HG03342 (cell line): ENCODE measurements around the gene EIF2B1.

Source experiments
- ATAC-seq: cut with Tn5 transposase; IDR thresholded peaks from one replicate; pipeline ENCODE4 v1.9.1; 2021; ENCODE audit warnings: mild to moderate bottlenecking, moderate library complexity; ENCODE audit not compliant: unreplicated experiment

EIF2B1 gene

GRCh38 chr12:123633379-123634141 lies at the start of gene EIF2B1, which contains the start of gene GTF2H3:
TSS of gene EIF2B1 (minus strand) at chr12:123633686. CDS start at chr12:123633557, 129 bp downstream.
TSS of gene GTF2H3 (plus strand) at chr12:123633829. CDS start at chr12:123633860, 31 bp downstream.
- ATAC-seq, result peak; percentile 95

DNA sequence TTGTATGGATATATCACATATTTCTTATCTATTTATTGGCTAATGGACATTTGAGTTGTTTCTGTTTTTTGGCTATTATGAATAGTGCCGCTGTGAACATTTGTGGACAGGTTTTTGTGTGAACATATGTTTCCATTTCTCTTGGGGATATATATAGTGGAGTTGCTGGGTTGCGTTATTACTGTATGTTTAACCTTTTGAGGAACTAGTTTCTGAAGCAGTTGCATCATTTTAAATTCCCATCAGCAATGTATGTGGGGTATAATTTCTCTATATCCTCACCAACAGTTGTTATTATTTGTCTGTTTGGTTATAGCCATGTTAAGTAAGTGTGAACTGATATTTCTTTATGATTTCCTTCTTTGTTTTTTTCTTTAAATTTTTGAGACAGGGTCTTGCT lies 48.1 kb upstream of the EIF2B1 start:
- ATAC-seq, result no peak

- no peak for ATAC-seq
These were observed 45.5 kb upstream of the EIF2B1 start for GRCh38 chr12:123678981-123679380.

DNA sequence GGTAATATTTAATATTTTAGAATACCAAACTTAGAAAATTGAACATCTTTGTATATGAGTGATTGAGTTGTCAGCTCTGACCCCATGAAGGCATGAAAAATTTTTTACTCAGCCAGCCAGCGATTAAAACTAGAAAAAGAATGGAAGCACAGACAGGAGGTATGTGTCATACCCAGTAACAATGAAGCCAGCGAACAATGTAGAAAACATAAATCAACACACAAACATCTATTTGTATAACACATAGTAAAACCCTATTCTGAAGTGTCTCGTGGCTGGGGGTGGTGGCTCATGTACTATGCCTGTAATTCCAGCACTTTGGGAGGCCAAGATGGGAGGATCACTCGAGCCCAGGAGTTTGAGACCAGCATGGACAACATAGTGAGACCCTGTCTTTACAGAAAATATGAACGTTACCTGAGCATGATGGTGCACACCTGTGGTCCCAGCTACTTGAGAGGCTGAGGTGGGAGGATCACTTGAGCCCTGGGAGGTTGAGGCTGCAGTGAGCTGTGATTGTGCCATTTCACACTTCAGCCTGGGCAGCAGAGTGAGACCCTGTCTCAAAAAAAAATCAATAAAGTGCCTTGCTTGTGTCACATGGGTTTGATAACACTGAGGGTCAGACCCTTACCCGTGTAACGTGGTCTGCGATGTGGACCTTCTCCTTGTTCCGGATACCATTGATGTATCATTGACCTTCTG lies 43.3 kb upstream of the EIF2B1 start:
- no peak for ATAC-seq

- ATAC-seq, result no peak
These were observed 42.0 kb upstream of the EIF2B1 start for GRCh38 chr12:123675436-123675835.

- no peak for ATAC-seq
These were observed 38.4 kb upstream of the EIF2B1 start for GRCh38 chr12:123671876-123672275.

GRCh38 chr12:123670882-123671728 lies 37.6 kb upstream of the EIF2B1 start, which contains the start of gene TCTN2:
TSS of gene TCTN2 (plus strand) at chr12:123671113. CDS start at chr12:123671241, 128 bp downstream.
- ATAC-seq, result peak; percentile 99

- ATAC-seq, result no peak
These were observed 34.3 kb upstream of the EIF2B1 start for GRCh38 chr12:123667771-123668170.

DNA sequence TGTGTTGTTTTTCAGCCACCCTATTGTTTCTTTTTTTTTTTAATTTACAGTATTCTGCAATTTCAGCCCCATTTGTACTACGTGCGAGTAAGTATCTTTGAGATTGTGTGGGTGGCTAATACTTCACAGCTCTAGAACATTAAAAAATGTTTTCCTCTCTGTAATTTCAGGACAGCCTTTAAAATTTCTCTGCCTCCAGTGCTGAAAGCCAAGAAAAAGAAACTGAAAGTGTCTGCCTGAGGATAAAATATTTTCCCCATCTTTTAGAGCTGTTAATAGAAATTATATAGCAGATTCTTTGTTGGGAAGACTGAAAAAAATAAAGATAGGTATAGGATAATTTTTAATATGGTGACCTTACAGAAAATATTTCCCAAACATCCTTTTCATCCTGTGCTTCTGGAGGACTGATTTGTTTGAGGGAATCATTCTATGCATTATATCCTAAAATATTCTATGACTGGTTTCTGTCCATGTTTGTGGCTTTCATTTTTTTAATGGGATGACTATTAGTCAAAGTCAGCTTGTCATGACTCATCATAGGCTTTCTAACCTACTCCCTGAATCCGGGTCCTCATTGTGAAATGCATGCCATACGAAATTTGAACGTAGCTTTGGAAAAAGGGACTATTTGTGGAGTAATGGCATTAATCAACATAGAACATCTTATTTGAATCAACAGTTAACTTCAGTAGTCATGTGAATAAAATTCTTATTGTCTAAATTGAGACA lies 26.7 kb upstream of the EIF2B1 start:
- ATAC-seq, result no peak

DNA sequence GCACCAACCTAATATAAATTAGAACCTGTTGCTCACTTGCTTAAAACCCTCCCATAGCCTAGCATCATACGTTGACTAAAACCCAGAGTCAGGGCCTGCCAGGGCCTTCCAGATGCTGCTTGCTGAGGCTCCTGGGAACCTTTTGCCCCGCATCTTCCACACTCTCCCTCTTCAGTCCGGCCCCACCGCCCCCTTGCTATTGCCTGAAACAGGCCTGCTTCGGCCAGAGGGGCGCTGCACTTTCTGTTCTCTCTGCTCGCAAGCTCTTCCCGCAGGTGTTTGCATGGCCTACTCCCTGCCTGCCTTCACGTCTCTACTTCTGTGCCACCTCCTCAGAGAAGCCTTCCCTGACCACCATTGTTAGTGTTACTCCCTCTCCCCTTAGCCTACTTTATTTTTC lies 23.7 kb upstream of the EIF2B1 start:
- no peak for ATAC-seq

DNA sequence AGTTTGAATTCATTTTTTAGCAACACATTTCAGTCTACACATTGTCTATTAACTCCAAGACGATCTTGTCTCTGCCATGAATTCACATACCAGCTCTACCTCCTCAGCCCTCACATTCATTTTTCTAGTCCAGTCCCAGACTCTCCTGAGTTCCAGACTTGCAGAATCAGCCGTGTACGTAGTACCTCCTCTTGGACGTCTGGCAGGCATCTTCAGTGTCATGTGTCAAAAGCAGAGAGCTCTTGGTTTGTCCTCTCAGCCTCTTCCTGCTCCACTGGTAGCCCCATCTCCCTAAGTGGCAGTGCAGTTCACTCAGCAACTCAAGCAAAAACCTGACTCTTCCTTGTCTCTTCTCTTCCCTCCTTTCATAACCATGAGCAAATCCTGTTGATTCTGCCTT lies 22.9 kb upstream of the EIF2B1 start:
- no peak for ATAC-seq

DNA sequence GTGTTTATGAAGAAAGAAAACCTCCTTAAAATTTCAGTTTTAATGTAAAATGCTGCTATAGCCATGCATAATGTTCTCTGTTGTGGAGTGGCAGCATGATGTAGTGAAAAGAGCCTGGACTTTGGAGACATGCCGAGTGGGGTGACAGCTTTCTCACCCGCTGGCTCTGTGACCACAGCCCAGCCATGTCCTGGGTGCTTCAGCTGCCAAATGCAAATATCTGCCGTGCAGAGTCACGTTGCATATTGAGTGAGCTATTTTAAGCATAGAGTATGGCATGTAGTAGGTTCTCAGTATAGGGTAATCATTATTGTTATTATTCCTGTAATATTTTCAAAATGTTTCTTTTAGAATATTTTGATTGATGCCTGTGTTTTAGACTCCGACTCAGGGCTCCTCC lies 21.9 kb upstream of the EIF2B1 start:
- ATAC-seq, result peak; percentile 83

- ATAC-seq, result no peak
These were observed 20.7 kb upstream of the EIF2B1 start for GRCh38 chr12:123654129-123654701.

DNA sequence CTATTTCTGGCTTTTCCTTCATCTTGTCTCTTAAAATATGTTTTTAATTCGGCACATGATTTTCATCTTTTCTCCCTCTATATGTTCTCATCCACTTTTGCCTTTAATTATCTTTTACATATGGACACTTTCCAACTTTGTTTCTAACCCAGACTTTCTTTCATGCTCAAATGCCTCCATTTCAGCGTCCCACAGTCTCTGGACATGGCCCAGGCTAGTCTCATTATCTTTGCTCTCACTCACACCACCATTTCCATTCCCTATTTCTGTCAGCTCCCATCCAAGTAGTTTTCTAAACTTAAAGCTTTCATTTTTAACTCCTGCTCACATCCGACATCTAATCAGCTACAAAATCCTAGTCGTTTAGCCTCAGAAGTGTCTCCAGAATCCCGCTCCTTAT lies 14.9 kb upstream of the EIF2B1 start:
- ATAC-seq, result no peak

DNA sequence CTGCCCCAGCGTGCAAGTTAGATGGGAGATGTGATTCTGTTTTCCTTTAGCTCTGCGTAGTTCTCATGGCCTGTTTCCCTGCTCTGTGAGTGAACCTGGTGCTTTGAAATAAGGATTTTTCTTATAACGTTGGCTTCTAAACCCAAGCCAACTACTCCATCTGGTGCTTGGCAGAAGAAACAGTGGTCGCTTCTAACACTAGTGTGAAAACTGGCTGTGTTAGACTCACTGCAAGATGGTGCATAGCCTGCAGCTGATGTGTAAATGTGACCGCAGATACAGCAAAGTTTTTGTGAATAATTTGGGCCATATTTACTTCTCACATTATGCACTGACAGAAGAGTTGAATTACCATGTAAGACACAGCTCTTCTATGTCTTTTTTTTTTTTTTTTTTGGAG lies 12.4 kb upstream of the EIF2B1 start:
- no peak for ATAC-seq

DNA sequence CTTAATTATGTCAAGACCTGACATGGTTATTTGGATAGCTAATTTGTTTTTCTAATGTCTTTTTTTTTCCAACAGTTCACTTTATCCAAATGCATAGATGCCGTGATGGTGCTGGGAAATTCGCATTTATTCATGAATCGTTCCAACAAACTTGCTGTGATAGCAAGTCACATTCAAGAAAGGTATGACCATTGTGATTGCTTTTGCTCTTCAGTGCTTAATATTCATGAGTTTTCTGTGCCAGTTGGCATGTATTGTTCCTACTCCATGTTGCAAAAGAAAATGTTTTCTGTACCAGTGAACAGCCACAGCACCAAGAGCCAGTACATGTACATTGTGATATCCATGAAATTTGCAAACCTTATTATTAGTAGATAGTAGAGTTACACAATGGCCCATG lies 11.9 kb upstream of the EIF2B1 start:
- ATAC-seq, result no peak

DNA sequence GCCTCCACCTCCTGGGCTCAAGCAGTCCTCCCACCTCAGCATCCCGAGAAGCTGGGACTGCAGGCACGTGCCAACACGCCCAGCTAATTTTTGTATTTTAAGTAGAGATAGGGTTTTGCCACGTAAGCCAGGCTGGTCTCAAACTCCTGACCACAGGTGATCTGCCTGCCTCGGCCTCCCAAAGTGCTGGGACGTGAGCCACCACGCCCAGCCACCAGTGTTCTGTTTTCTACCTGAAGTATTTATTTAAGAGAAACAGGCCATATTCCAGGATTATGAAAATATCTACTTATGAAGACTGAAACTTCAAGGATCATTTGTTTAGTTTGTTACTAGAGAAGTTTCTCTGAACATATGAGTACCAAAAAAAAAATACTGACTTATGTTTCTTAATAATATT lies 10.4 kb upstream of the EIF2B1 start:
- no peak for ATAC-seq

DNA sequence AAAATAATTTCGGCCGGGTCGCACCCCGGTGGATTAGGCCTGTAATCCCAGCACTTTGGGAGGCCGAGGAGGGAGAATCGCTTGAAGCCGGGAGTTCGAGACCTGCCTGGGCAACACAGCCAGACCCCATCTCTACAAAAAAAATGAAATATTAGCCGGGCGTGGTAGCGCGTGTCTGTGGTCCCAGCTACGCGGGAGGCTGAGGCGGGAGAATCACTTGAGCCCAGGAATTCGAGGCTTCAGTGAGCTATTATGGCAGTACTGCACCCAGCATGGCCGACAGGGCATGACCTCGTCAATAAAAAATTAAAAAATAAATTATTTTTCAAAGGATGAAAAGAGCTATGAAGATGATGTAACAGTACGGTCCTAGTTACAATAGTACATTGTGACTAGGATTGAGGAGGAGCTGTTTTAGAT lies 666 bp upstream of the EIF2B1 start:
- no peak for ATAC-seq

DNA sequence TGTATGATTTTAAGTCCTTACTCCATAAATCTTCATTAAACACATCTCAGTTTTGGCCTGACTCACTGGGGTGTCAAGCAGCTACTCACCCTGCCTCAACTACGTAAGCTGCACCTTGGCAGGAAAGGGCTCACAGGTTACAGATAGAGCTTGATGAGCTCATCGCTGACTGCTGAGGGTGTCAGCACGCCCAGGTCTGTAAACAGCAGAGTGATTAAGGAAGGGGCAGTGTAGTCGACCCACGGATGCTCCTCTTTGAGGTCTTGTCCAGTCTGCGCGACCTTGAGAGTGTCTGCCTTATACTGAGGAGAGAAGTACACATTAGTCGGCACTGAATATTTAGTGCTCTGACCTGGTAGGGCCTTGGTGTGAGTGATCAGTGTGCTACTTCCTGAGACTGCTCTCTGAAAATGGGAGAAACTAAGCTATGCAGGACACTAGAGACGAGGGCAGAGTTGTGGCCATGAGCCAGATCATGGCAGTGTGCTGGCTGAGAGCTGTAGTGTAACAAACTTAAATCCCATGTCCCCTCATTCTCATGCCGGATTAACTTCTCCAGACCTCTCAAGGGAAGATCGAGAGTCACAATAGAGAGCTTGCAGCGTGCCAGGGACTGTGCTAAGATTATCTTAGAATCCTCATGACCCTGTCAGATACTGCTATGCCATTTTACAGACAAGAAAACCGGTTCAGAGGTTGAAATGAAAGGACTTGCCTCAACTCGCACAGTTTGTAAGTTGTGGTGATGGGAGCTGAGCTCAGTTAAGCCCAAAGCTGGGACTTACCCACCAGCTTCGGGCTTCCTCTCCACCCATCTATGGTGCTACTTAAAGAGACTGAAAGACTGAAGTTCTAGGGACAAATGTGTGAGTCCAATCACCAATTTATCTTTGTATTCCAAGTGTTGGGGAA lies 11.6 kb downstream of the EIF2B1 start:
- no peak for ATAC-seq
